Upper lobe of left lung (tissue), 4 donors: Measurements from ENCODE around the gene TRAPPC2.

Experiments
- EP300 ChIP-seq, 4 donors: sonication (generic); formaldehyde crosslinking; IDR thresholded peaks; one replicate each; pipeline ENCODE4 v1.5.1; 2017; ENCODE audit warnings: antibody characterized with exemption in 4 of 4, control low read depth in 2 of 4
- POLR2AphosphoS5 ChIP-seq, 2 donors: sonication (generic); formaldehyde crosslinking; IDR thresholded peaks; one replicate each; pipeline ENCODE4 v1.5.1; 2017; ENCODE audit warnings: antibody characterized with exemption in 2 of 2
- TF ChIP-seq, protein P1 (sequence below), 6 experiments: fragments of 450-650 bp in 4 of 6; fragments of 200-600 bp in 2 of 6; sonication (generic) in 2 of 6; IDR thresholded peaks; one replicate each; pipeline ENCODE4 v1.5.1; 2016 to 2019; ENCODE audit warnings: antibody characterized with exemption in 6 of 6

DNA sequence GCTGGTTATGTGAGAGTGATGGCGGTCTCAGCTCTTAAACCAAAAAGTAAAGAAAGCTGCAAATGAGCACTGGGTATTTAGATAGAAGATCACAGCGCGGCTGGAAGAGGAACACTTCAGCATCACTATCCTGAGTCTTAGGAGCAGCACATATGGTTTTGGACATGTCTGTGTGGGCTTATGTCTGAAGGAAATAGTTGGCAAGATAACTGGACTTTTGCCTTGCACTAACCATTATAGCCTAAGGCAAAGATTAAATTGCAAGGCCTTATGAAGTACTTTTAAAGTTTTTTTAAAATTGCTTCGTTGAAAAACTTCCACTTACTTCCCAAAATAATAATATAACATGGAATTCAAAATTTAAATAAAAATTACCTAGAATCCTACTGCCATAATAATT, 50.1 kb downstream of the TRAPPC2 start:
- TF ChIP-seq, protein P1, sequence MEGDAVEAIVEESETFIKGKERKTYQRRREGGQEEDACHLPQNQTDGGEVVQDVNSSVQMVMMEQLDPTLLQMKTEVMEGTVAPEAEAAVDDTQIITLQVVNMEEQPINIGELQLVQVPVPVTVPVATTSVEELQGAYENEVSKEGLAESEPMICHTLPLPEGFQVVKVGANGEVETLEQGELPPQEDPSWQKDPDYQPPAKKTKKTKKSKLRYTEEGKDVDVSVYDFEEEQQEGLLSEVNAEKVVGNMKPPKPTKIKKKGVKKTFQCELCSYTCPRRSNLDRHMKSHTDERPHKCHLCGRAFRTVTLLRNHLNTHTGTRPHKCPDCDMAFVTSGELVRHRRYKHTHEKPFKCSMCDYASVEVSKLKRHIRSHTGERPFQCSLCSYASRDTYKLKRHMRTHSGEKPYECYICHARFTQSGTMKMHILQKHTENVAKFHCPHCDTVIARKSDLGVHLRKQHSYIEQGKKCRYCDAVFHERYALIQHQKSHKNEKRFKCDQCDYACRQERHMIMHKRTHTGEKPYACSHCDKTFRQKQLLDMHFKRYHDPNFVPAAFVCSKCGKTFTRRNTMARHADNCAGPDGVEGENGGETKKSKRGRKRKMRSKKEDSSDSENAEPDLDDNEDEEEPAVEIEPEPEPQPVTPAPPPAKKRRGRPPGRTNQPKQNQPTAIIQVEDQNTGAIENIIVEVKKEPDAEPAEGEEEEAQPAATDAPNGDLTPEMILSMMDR (IDR thresholded peaks at IDR 0.05): no peak
- TF ChIP-seq EP300 (IDR thresholded peaks at IDR 0.05): no peak
- TF ChIP-seq POLR2AphosphoS5 (IDR thresholded peaks at IDR 0.05): no peak
